Aorta (tissue), 5 donors: Measurements from ENCODE around the gene PCDHB8. TPM values are rescaled to one million over a fixed set of nuclear protein-coding genes. Genes with fewer than 3 reads are reported as not detected.
"Not testable (repeated sequence)": the region's sequence is repeated elsewhere in the genome, so short reads cannot be mapped to it uniquely, and the experiment has no call there.

ENCODE experiments used
- ATAC-seq: fragments of 200-7000 bp; cut with Tn5 transposase; one replicate; pipeline ENCODE4 v1.9.1; 2022; ENCODE audit warnings: moderate library complexity; ENCODE audit not compliant: low FRiP score
- DNase-seq, 2 donors: peaks; one replicate each; pipeline ENCODE4 v3.0.0-alpha.2; 2020
- H3K27ac ChIP-seq, 2 donors: one replicate each; pipeline ENCODE4 v1.5.1; 2013; ENCODE audit warnings: low read length in 2 of 2, mild to moderate bottlenecking in 2 of 2, moderate library complexity in 2 of 2, control low read depth in 1 of 2, inconsistent platforms in 1 of 2, low read depth in 1 of 2
- H3K27me3 ChIP-seq, 2 donors: one replicate each; pipeline ENCODE4 v1.6.1; 2013; ENCODE audit warnings: control low read depth in 1 of 2, low read length in 1 of 2, mild to moderate bottlenecking in 1 of 2, moderate library complexity in 1 of 2; ENCODE audit not compliant: insufficient read depth in 2 of 2, control insufficient read depth in 1 of 2
- H3K36me3 ChIP-seq, 2 donors: one replicate each; pipeline ENCODE4 v1.6.1; 2013; ENCODE audit warnings: control low read depth in 1 of 2, low read length in 1 of 2, mild to moderate bottlenecking in 1 of 2; ENCODE audit not compliant: insufficient read depth in 2 of 2, control insufficient read depth in 1 of 2
- H3K4me1 ChIP-seq, 2 donors: one replicate each; pipeline ENCODE4 v1.6.1; 2013; ENCODE audit warnings: low read length in 2 of 2, control low read depth in 1 of 2, mild to moderate bottlenecking in 1 of 2, moderate library complexity in 1 of 2; ENCODE audit not compliant: insufficient read depth in 2 of 2, control insufficient read depth in 1 of 2
- H3K4me3 ChIP-seq, 2 donors: one replicate each; pipeline ENCODE4 v1.5.1; 2013; ENCODE audit warnings: low read length in 2 of 2, control low read depth in 1 of 2, mild to moderate bottlenecking in 1 of 2
- H3K9me3 ChIP-seq: one replicate; pipeline ENCODE4 v1.6.1; 2013; ENCODE audit warnings: mild to moderate bottlenecking, low read length; ENCODE audit not compliant: control insufficient read depth
- WGBS, 2 donors: extraction: QIAGEN DNeasy Blood & Tissue Kit; methylation state at CpG; one replicate each; pipeline ENCODE4 v1.1.7; 2013; 5-methylcytosine and 5-hydroxymethylcytosine counted together
- intact Hi-C, 2 donors: fragments of 100-400 bp; cut with DNase I; formaldehyde crosslinking; loops; one replicate each; pipeline versions ENCODE4 v1.14.2 to v1.15.0; 2022
- long read RNA-seq, 2 donors: library from polyadenylated mRNA; unstranded; transcript quantifications; one replicate each; pipeline ENCODE4 v2.0.0, GENCODE V29; 2020 to 2021
- polyA plus RNA-seq, 2 donors: library from polyadenylated mRNA; stranded (reverse); fragments of 200-250 nt; gene quantifications; one replicate each; pipeline ENCODE4 v1.2.3, GENCODE V29; 2013
- total RNA-seq, 2 donors: library from RNA; stranded (reverse); fragmentation: NEBNext Ultra II Directional; extraction: Animal tissue kit (Norgen Biotek cat#: 25700); gene quantifications; one replicate each; pipeline ENCODE4 v1.2.1, GENCODE V29; 2021
- donor health status: healthy with polysubstance abuse.
- donor health status: Bipolar disorder and iron deficiency.
- donor health status: DM: no; HTN: no; CAD: no.
- donor health status: DM: no; HTN: no; CAD: no.
- donor health status: DM: yes; HTN: yes; CAD: no.

Gene PCDHB8
- total RNA-seq (1 to 10 TPM; 4.1 to 4.3 TPM), polyA plus RNA-seq (under 1 TPM in 1 of 2 donors, not detected in 1; 0.77 TPM)
- long read RNA-seq, donor 1, partial matches to known transcripts = 0 of 3 reads
- long read RNA-seq, donor 1, other reads (novel, unspliced or antisense) = 0 of 3 reads
- long read RNA-seq, donor 2 = 0 reads

GRCh38 chr5:141177577-141178191, at the start of gene PCDHB8:
Gene PCDHB8 (plus strand): TSS chr5:141177790. CDS start chr5:141178035, 245 bp downstream.
- ATAC-seq, H3K36me3 ChIP-seq, H3K4me1 ChIP-seq, H3K27me3 ChIP-seq, H3K4me3 ChIP-seq, DNase-seq, H3K27ac ChIP-seq: not testable (repeated sequence)
- peaks cover 20% of the 10 kb centered on the region for H3K9me3 ChIP-seq
- 22 to 30% methylated on average over 14 to 16 of the region's 18 CpGs for WGBS, 2 donors
- intact Hi-C loops = loop anchor here in 1 of 2 donors (10.0 kb wide), 1 partner anchor 387 kb away; no protein-coding TSS in a partner anchor

DNA sequence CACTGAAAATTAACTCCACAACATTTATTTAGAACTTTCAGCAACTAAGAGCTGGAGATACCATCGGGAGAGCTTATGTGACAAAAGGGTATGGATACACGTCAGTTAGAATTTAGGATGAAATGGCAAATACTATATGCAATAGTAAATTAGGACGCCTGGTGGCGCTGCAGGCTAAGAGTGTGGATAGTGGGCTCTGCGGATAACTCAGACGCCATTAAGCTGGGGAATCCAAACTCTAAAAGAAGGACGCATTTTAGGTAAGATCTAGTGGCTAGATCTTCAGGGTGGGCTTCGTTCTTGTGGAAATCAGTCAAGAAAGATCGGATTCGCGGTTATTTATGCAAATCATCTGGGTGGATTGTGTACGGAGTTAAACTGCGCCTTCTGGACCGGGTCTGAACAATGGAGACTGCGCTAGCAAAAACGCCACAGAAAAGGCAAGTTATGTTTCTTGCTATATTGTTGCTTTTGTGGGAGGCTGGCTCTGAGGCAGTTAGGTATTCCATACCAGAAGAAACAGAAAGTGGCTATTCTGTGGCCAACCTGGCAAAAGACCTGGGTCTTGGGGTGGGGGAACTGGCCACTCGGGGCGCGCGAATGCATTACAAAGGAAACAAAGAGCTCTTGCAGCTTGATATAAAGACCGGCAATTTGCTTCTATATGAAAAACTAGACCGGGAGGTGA, 42.4 kb upstream of the PCDHB8 start, which contains the start of gene PCDHB5:
Gene PCDHB5 (plus strand): TSS at position 177 of the 688 bp plus-strand sequence. CDS start 229 bp downstream, at position 406.
- Histone ChIP-seq H3K36me3 (no peaks in the 10 kb centered on the region), H3K27ac (no peak within 1 kb of the TSS), H3K4me3 (peak within 1 kb of the TSS; percentile 8 to 62), H3K27me3 (no peaks in the 10 kb centered on the region), H3K9me3 (peaks cover 4% of the 10 kb centered on the region), H3K4me1 (no peaks in the 10 kb centered on the region)
- peak; percentile 63 for ATAC-seq
- intact Hi-C loops = no loop called here
- DNase-seq = no peak
- 14 to 15% methylated on average over 22 of the region's 22 CpGs for WGBS, 2 donors

- Histone ChIP-seq H3K27me3 (no peaks in the 10 kb centered on the region), H3K4me3 (peak overlapping the region in 1 of 2 donors; percentile 62), H3K4me1 (no peaks in the 10 kb centered on the region), H3K27ac (no peak overlapping the region), H3K36me3 (no peaks in the 10 kb centered on the region), H3K9me3 (peaks cover 4% of the 10 kb centered on the region)
- ATAC-seq (no peak), DNase-seq (no peak)
- intact Hi-C loops = no loop called here
- WGBS, 2 donors = 29 to 41% methylated on average over 19 of the region's 19 CpGs
These were observed 41.8 kb upstream of the PCDHB8 start for GRCh38 chr5:141135718-141136266.

DNA sequence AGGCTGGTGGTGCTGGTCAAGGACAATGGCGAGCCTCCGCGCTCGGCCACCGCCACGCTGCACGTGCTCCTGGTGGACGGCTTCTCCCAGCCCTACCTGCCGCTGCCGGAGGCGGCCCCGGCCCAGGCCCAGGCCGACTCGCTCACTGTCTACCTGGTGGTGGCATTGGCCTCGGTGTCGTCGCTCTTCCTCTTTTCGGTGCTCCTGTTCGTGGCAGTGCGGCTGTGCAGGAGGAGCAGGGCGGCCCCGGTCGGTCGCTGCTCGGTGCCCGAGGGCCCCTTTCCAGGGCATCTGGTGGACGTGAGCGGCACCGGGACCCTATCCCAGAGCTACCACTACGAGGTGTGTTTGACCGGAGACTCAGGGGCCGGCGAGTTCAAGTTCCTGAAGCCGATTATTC, 40.2 kb upstream of the PCDHB8 start:
- H3K9me3 ChIP-seq, H3K27ac ChIP-seq, intact Hi-C loops, ATAC-seq, DNase-seq, H3K36me3 ChIP-seq, H3K27me3 ChIP-seq, H3K4me3 ChIP-seq, H3K4me1 ChIP-seq: not testable (repeated sequence)
- WGBS, 2 donors = 36 to 50% methylated on average over 22 to 34 of the region's 34 CpGs

GRCh38 chr5:141149812-141150211, 27.8 kb upstream of the PCDHB8 start, which contains the start of gene PCDHB6:
Gene PCDHB6 (plus strand): TSS chr5:141150057. CDS start chr5:141150258, 201 bp downstream.
- DNase-seq (no peak), ATAC-seq (no peak)
- intact Hi-C loops = no loop called here
- WGBS, 2 donors = 6 to 12% methylated on average over 18 of the region's 18 CpGs
- Histone ChIP-seq H3K4me3 (peak within 1 kb of the TSS in 1 of 2 donors; percentile 15), H3K4me1 (no peaks in the 10 kb centered on the region), H3K36me3 (no peaks in the 10 kb centered on the region), H3K27me3 (no peaks in the 10 kb centered on the region), H3K9me3 (peaks cover 6% of the 10 kb centered on the region), H3K27ac (no peak within 1 kb of the TSS)

DNA sequence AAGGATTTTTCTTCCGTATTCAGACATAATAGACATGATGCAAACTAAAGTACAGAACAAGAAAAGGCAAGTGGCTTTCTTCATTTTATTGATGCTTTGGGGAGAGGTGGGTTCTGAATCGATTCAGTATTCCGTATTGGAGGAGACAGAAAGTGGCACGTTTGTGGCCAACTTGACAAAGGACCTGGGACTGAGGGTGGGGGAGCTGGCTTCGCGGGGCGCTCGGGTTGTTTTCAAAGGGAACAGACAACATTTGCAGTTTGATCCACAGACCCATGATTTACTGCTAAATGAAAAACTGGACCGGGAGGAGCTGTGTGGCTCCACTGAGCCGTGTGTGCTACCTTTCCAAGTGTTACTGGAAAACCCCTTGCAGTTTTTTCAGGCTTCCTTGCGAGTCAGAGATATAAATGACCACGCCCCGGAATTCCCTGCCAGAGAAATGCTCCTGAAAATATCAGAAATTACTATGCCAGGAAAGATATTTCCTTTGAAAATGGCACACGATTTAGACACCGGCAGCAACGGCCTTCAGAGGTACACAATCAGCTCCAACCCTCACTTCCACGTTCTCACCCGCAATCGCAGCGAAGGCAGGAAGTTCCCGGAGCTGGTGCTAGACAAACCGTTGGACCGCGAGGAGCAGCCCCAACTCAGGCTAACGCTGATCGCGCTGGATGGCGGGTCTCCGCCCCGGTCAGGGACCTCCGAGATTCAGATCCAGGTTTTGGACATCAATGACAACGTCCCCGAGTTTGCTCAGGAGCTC, 27.2 kb upstream of the PCDHB8 start:
- Histone ChIP-seq H3K9me3 (peaks cover 8% of the 10 kb centered on the region), H3K27ac (no peak overlapping the region), H3K4me1 (no peaks in the 10 kb centered on the region), H3K27me3 (no peaks in the 10 kb centered on the region), H3K36me3 (no peaks in the 10 kb centered on the region), H3K4me3 (peak overlapping the region in 1 of 2 donors; percentile 15)
- WGBS, 2 donors = 27 to 38% methylated on average over 33 of the region's 33 CpGs
- ATAC-seq (no peak), DNase-seq (no peak)
- intact Hi-C loops = no loop called here

- no peak for ATAC-seq
- no peak overlapping the region for H3K27ac ChIP-seq
- no peak for DNase-seq
- H3K9me3 ChIP-seq = peaks cover 9% of the 10 kb centered on the region
- no peaks in the 10 kb centered on the region for H3K27me3 ChIP-seq
- WGBS, 2 donors = 25 to 35% methylated on average over 13 of the region's 13 CpGs
- H3K4me1 ChIP-seq = no peaks in the 10 kb centered on the region
- H3K4me3 ChIP-seq = no peak overlapping the region
- H3K36me3 ChIP-seq = no peaks in the 10 kb centered on the region
- intact Hi-C loops = no loop called here
These were observed 26.6 kb upstream of the PCDHB8 start for GRCh38 chr5:141150993-141151325.

DNA sequence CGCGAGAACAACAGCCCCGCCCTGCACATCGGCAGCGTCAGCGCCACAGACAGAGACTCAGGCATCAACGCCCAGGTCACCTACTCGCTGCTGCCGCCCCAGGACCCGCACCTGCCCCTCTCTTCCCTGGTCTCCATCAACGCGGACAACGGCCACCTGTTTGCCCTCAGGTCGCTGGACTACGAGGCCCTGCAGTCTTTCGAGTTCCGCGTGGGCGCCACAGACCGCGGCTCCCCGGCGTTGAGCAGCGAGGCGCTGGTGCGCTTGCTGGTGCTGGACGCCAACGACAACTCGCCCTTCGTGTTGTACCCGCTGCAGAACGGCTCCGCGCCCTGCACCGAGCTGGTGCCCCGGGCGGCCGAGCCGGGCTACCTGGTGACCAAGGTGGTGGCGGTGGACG, 26.0 kb upstream of the PCDHB8 start:
- H3K27ac ChIP-seq, H3K4me3 ChIP-seq, H3K27me3 ChIP-seq, ATAC-seq, intact Hi-C loops, H3K36me3 ChIP-seq, DNase-seq, H3K4me1 ChIP-seq: not testable (repeated sequence)
- WGBS, 2 donors = 27 to 34% methylated on average over 22 to 40 of the region's 41 CpGs
- H3K9me3 ChIP-seq = peaks cover 11% of the 10 kb centered on the region
